Islet of Langerhans (tissue), 1 donor: ENCODE results near the gene GPC6.
"Not testable (repeated sequence)": the region's sequence is repeated elsewhere in the genome, so short reads cannot be mapped to it uniquely, and the experiment has no call there.

Experiments
- FAIRE-seq: peaks from one replicate; lab custom pipeline; 2011; peaks lifted over from hg19 to GRCh38; lab: Jason Lieb, UNC

Gene GPC6

GRCh38 chr13:94177041-94177440 is 950.4 kb downstream of the GPC6 start:
- no peak for FAIRE-seq

- peak; percentile 96 for FAIRE-seq
These were observed 952.1 kb downstream of the GPC6 start for GRCh38 chr13:94178625-94179244.

- peak; percentile 78 for FAIRE-seq
These were observed 955.0 kb downstream of the GPC6 start for GRCh38 chr13:94181461-94182107.

GRCh38 chr13:94182185-94182761 is 955.7 kb downstream of the GPC6 start:
- FAIRE-seq: no peak

GRCh38 chr13:94186470-94186869 is 959.9 kb downstream of the GPC6 start:
- FAIRE-seq: no peak

- no peak for FAIRE-seq
These were observed 961.7 kb downstream of the GPC6 start for GRCh38 chr13:94188201-94188854.

GRCh38 chr13:94192431-94192975 is 965.9 kb downstream of the GPC6 start:
- no peak for FAIRE-seq

GRCh38 chr13:94195715-94196114 is 969.1 kb downstream of the GPC6 start:
- FAIRE-seq: no peak

GRCh38 chr13:94196413-94196812 is 969.8 kb downstream of the GPC6 start:
- no peak for FAIRE-seq

- no peak for FAIRE-seq
These were observed 972.1 kb downstream of the GPC6 start for GRCh38 chr13:94198681-94199080.

GRCh38 chr13:94199135-94199534 is 972.5 kb downstream of the GPC6 start:
- FAIRE-seq: no peak

- no peak for FAIRE-seq
These were observed 974.4 kb downstream of the GPC6 start for GRCh38 chr13:94201022-94201421.

GRCh38 chr13:94204163-94204562 is 977.6 kb downstream of the GPC6 start:
- no peak for FAIRE-seq

GRCh38 chr13:94204946-94205345 is 978.3 kb downstream of the GPC6 start:
- FAIRE-seq: no peak

GRCh38 chr13:94205896-94206295 is 979.3 kb downstream of the GPC6 start:
- no peak for FAIRE-seq

GRCh38 chr13:94209117-94209516 is 982.5 kb downstream of the GPC6 start:
- FAIRE-seq: peak; percentile 76

- not testable (repeated sequence) for FAIRE-seq
These were observed 983.3 kb downstream of the GPC6 start for GRCh38 chr13:94209913-94210312.

GRCh38 chr13:94210816-94211215 is 984.2 kb downstream of the GPC6 start:
- FAIRE-seq: peak; percentile 21

GRCh38 chr13:94212196-94212595 is 985.6 kb downstream of the GPC6 start:
- FAIRE-seq: peak; percentile 38

GRCh38 chr13:94214121-94214520 is 987.5 kb downstream of the GPC6 start:
- FAIRE-seq: no peak

GRCh38 chr13:94214975-94215374 is 988.4 kb downstream of the GPC6 start:
- no peak for FAIRE-seq

GRCh38 chr13:94216476-94216875 is 989.9 kb downstream of the GPC6 start:
- FAIRE-seq: no peak

GRCh38 chr13:94217370-94217769 is 990.8 kb downstream of the GPC6 start:
- no peak for FAIRE-seq
